Measurements from ENCODE around the gene EPS8. TPM values are rescaled to one million over a fixed set of nuclear protein-coding genes. Genes with fewer than 3 reads are reported as not detected.

Gene EPS8
- polyA plus RNA-seq, 3 donors = 4.1 to 4.8 (median 4.3) TPM

- Histone ChIP-seq H3K27me3 (ENCODE audit: control insufficient read depth in 2 of 2, insufficient read depth in 2 of 2, low read length in 2 of 2) (no peaks in the 10 kb centered on the region), H3K36me3 (replicated peaks in 1 of 2; ENCODE audit: control insufficient read depth in 1 of 2, insufficient read depth in 2 of 2, low read length in 2 of 2) (no peaks in the 10 kb centered on the region), H3K79me2 (ENCODE audit: insufficient read depth, low read length) (no peaks in the 10 kb centered on the region), H3K4me1 (ENCODE audit: control insufficient read depth in 1 of 2, insufficient read depth in 2 of 2, low read length in 2 of 2) (no peaks in the 10 kb centered on the region), H3K27ac (ENCODE audit: low read depth in 1 of 2, low read length in 2 of 2) (no peak overlapping the region), H3K4me2 (replicated peaks; ENCODE audit: extremely low read depth, low read length, poor library complexity, severe bottlenecking) (no peak overlapping the region), H2AFZ (ENCODE audit: insufficient read depth, low read depth, low read length, poor library complexity, severe bottlenecking) (no peak overlapping the region), H4K20me1 (ENCODE audit: insufficient read depth, low read length) (no peaks in the 10 kb centered on the region), H3K4me3 (replicated peaks in 1 of 3; ENCODE audit: low read depth in 2 of 3, low read length in 3 of 3) (no peak overlapping the region), H3K9me3 (replicated peaks in 1 of 2; ENCODE audit: control insufficient read depth in 1 of 2, insufficient read depth in 1 of 2, low read length in 2 of 2) (no peaks in the 10 kb centered on the region), H3K9ac (ENCODE audit: insufficient read depth, low read length, poor library complexity, severe bottlenecking) (no peak overlapping the region)
- WGBS (ENCODE audit: insufficient coverage) = no CpG with 5 or more reads among the region's 3 CpGs
- Mint-ChIP-seq H3K27ac (no peak overlapping the region), H3K4me3 (no peak overlapping the region), H3K9me3 (peaks cover 0 to 2% (median 0%) of the 10 kb centered on the region in 7 donors), H3K27me3 (ENCODE audit: low read depth in 3 of 3) (no peaks in the 10 kb centered on the region), H3K4me1 (peaks cover 3% of the 10 kb centered on the region), H3K36me3 (no peaks in the 10 kb centered on the region)
- no peak for TF ChIP-seq CTCF (IDR thresholded peaks at IDR 0.05)
- no peak for DNase-seq
- intact Hi-C loops (cut with micrococcal nuclease) = no loop called here
Measured at GRCh38 chr12:15670756-15671155, 118.4 kb downstream of the EPS8 start.

- Mint-ChIP-seq H3K27me3 (ENCODE audit: low read depth in 3 of 3) (no peaks in the 10 kb centered on the region), H3K9me3 (peaks cover 0 to 3% (median 0%) of the 10 kb centered on the region in 7 donors), H3K36me3 (no peaks in the 10 kb centered on the region), H3K27ac (no peak overlapping the region), H3K4me1 (peaks cover 3% of the 10 kb centered on the region), H3K4me3 (no peak overlapping the region)
- no peak for DNase-seq
- H3K9me3 ChIP-seq (replicated peaks in 1 of 2; ENCODE audit: control insufficient read depth in 1 of 2, insufficient read depth in 1 of 2, low read length in 2 of 2) = no peaks in the 10 kb centered on the region
- no peak overlapping the region for H3K9ac ChIP-seq (ENCODE audit: insufficient read depth, low read length, poor library complexity, severe bottlenecking)
- no peaks in the 10 kb centered on the region for H4K20me1 ChIP-seq (ENCODE audit: insufficient read depth, low read length)
- H3K4me3 ChIP-seq (replicated peaks in 1 of 3; ENCODE audit: low read depth in 2 of 3, low read length in 3 of 3) = no peak overlapping the region
- no peaks in the 10 kb centered on the region for H3K4me1 ChIP-seq (ENCODE audit: control insufficient read depth in 1 of 2, insufficient read depth in 2 of 2, low read length in 2 of 2)
- H3K79me2 ChIP-seq (ENCODE audit: insufficient read depth, low read length) = no peaks in the 10 kb centered on the region
- no peak overlapping the region for H3K27ac ChIP-seq (ENCODE audit: low read depth in 1 of 2, low read length in 2 of 2)
- no peak overlapping the region for H3K4me2 ChIP-seq (replicated peaks; ENCODE audit: extremely low read depth, low read length, poor library complexity, severe bottlenecking)
- intact Hi-C loops (cut with micrococcal nuclease) = no loop called here
- no CpG with 5 or more reads among the region's 3 CpGs for WGBS (ENCODE audit: insufficient coverage)
- H3K27me3 ChIP-seq (ENCODE audit: control insufficient read depth in 2 of 2, insufficient read depth in 2 of 2, low read length in 2 of 2) = no peaks in the 10 kb centered on the region
- TF ChIP-seq CTCF (IDR thresholded peaks at IDR 0.05) = no peak
- no peak overlapping the region for H2AFZ ChIP-seq (ENCODE audit: insufficient read depth, low read depth, low read length, poor library complexity, severe bottlenecking)
- no peaks in the 10 kb centered on the region for H3K36me3 ChIP-seq (replicated peaks in 1 of 2; ENCODE audit: control insufficient read depth in 1 of 2, insufficient read depth in 2 of 2, low read length in 2 of 2)
Measured at GRCh38 chr12:15669256-15669948, 119.8 kb downstream of the EPS8 start.
